OCI-LY3 (cell line): ENCODE data around the gene ARHGEF28.

Experiments used
- H2AFZ ChIP-seq: fragments of 200-600, 300-600 bp; shearing (Covaris generic); 2 replicates; pipeline ENCODE4 v1.6.0; 2014; ENCODE audit warnings: antibody characterized with exemption, low read depth, low read length
- H3K27ac ChIP-seq: fragments of 200-600, 300-600 bp; sonication (generic); 2 replicates; pipeline ENCODE4 v1.5.1; 2014; ENCODE audit warnings: mild to moderate bottlenecking, low read length, moderate library complexity, mixed read lengths
- H3K27me3 ChIP-seq: fragments of 200-600, 300-600 bp; sonication (generic); 2 replicates; pipeline ENCODE4 v1.6.1; 2014; ENCODE audit warnings: low read depth, low read length, mixed read lengths
- H3K36me3 ChIP-seq: fragments of 200-600, 300-600 bp; sonication (generic); replicated peaks from 2 replicates; pipeline ENCODE3; 2014; ENCODE audit warnings: low read depth, low read length, mixed read lengths
- H3K4me1 ChIP-seq: fragments of 300-600, 200-600 bp; sonication (generic); 2 replicates; pipeline ENCODE4 v1.6.1; 2014; ENCODE audit warnings: low read length, mixed read lengths
- H3K4me2 ChIP-seq: fragments of 200-600, 300-600 bp; sonication (generic); 2 replicates; pipeline ENCODE4 v1.6.1; 2014; ENCODE audit warnings: low read length, mixed read lengths
- H3K4me3 ChIP-seq: fragments of 300-600, 200-600 bp; sonication (generic); 2 replicates; pipeline ENCODE4 v1.5.1; 2014; ENCODE audit warnings: antibody characterized with exemption, mild to moderate bottlenecking, low read length, moderate library complexity
- H3K79me2 ChIP-seq: fragments of 300-600, 200-600 bp; shearing (Covaris generic); 2 replicates; pipeline ENCODE4 v1.6.1; 2014; ENCODE audit warnings: mild to moderate bottlenecking, low read length, mixed read lengths
- H3K9ac ChIP-seq: fragments of 300-600, 200-600 bp; shearing (Covaris generic); 2 replicates; pipeline ENCODE4 v1.6.0; 2014; ENCODE audit warnings: mild to moderate bottlenecking, low read length, moderate library complexity
- H3K9me3 ChIP-seq: fragments of 200-600, 300-600 bp; shearing (Covaris generic); 2 replicates; pipeline ENCODE4 v1.6.1; 2014; ENCODE audit warnings: low read length, mixed read lengths; ENCODE audit not compliant: insufficient read depth
- H4K20me1 ChIP-seq: fragments of 200-600, 300-600 bp; sonication (generic); 2 replicates; pipeline ENCODE4 v1.6.1; 2016; ENCODE audit warnings: low read length, mixed read lengths; ENCODE audit not compliant: insufficient read depth
- EZH2phosphoT487 ChIP-seq: fragments of 200-600 bp; shearing (Covaris generic); IDR thresholded peaks from 2 replicates; pipeline ENCODE4 v1.6.1; 2018; ENCODE audit warnings: antibody characterized with exemption, mixed run types, low read depth
- TF ChIP-seq, protein P1 (sequence below): fragments of 200-600, 300-600 bp; sonication (generic); IDR thresholded peaks from 2 replicates; pipeline ENCODE4 v1.5.1; 2014; ENCODE audit warnings: antibody characterized with exemption, low read length, low read depth

The ARHGEF28 gene

DNA sequence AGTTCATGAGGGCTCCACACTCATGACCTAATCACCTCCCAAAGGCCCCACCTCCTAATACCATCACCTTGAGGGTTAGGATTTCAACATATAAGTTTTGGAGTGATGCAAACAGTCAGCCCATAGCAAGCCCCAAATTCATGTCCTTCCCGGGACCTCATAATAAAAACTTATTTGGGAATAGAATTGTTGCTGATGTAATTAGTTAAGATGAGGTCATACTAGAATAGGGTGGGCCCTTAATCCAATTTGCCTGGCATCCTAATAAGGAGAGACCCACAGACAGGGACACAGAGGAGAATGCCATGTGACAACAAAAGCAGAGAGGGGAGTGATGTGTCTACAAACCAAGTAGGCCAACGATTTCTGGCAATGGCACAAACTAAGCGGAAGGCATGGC lies 347.1 kb downstream of the ARHGEF28 start:
- H3K79me2 ChIP-seq = no peaks in the 10 kb centered on the region
- H3K36me3 ChIP-seq = no peaks in the 10 kb centered on the region
- TF ChIP-seq, protein P1, sequence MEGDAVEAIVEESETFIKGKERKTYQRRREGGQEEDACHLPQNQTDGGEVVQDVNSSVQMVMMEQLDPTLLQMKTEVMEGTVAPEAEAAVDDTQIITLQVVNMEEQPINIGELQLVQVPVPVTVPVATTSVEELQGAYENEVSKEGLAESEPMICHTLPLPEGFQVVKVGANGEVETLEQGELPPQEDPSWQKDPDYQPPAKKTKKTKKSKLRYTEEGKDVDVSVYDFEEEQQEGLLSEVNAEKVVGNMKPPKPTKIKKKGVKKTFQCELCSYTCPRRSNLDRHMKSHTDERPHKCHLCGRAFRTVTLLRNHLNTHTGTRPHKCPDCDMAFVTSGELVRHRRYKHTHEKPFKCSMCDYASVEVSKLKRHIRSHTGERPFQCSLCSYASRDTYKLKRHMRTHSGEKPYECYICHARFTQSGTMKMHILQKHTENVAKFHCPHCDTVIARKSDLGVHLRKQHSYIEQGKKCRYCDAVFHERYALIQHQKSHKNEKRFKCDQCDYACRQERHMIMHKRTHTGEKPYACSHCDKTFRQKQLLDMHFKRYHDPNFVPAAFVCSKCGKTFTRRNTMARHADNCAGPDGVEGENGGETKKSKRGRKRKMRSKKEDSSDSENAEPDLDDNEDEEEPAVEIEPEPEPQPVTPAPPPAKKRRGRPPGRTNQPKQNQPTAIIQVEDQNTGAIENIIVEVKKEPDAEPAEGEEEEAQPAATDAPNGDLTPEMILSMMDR = no peak
- no peak for TF ChIP-seq EZH2phosphoT487
- no peak overlapping the region for H2AFZ ChIP-seq
- H3K27me3 ChIP-seq = no peaks in the 10 kb centered on the region
- no peak overlapping the region for H3K4me3 ChIP-seq
- no peaks in the 10 kb centered on the region for H3K9me3 ChIP-seq
- no peaks in the 10 kb centered on the region for H3K4me1 ChIP-seq
- no peak overlapping the region for H3K27ac ChIP-seq
- no peak overlapping the region for H3K9ac ChIP-seq
- H3K4me2 ChIP-seq = no peak overlapping the region
- H4K20me1 ChIP-seq = no peaks in the 10 kb centered on the region

DNA sequence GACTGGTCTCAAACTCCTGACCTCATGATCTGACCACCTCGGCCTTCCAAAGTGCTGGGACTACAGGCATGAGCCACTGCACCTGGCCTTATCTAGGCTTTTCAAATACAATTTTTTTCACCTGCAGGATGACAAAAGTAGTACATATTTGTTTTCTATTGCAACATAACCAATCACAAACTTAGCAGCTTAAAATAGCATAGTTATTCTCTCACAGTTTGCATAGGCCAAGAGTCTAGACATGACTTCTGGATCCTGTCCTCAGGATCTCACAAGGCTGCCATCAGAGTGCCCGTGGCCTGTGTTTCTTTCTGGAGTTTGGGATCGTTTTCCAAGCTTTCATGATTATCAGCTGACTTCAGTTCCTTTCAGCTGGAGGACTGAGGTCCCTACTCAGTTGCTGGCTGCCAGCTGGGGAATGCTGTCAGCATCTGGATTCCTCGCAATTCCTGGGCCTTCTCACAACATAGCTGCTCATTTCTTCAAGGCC lies 348.9 kb downstream of the ARHGEF28 start:
- Histone ChIP-seq H3K9me3 (no peaks in the 10 kb centered on the region), H3K27ac (no peak overlapping the region), H2AFZ (no peak overlapping the region), H3K36me3 (no peaks in the 10 kb centered on the region), H3K4me1 (no peaks in the 10 kb centered on the region), H4K20me1 (no peaks in the 10 kb centered on the region), H3K79me2 (no peaks in the 10 kb centered on the region), H3K4me2 (no peak overlapping the region), H3K9ac (no peak overlapping the region), H3K27me3 (no peaks in the 10 kb centered on the region), H3K4me3 (no peak overlapping the region)
- TF ChIP-seq, protein P1 = no peak
- no peak for TF ChIP-seq EZH2phosphoT487

DNA sequence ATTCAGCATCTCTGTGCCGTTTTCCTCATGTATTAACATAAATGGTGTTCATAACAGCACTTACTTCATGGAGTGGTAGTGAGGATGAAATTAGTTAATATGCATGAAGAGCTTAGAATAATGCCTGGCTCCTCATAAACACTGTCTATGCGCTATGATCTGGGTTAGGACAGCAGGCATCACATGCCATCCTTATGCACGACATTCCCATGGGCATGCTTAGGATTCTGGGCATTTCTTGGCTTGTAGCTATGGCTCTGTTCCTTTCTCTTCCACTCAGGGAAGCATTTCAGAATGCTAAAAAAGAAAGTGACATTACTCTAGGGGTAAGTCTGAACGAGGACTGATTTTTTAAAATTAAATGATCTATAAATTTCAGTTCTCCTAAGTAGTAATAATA lies 349.8 kb downstream of the ARHGEF28 start:
- Histone ChIP-seq H3K4me3 (no peak overlapping the region), H2AFZ (no peak overlapping the region), H3K27me3 (no peaks in the 10 kb centered on the region), H3K9me3 (no peaks in the 10 kb centered on the region), H3K9ac (no peak overlapping the region), H3K36me3 (no peaks in the 10 kb centered on the region), H3K27ac (no peak overlapping the region), H4K20me1 (no peaks in the 10 kb centered on the region), H3K4me1 (no peaks in the 10 kb centered on the region), H3K79me2 (no peaks in the 10 kb centered on the region), H3K4me2 (no peak overlapping the region)
- TF ChIP-seq, protein P1 = no peak
- no peak for TF ChIP-seq EZH2phosphoT487

DNA sequence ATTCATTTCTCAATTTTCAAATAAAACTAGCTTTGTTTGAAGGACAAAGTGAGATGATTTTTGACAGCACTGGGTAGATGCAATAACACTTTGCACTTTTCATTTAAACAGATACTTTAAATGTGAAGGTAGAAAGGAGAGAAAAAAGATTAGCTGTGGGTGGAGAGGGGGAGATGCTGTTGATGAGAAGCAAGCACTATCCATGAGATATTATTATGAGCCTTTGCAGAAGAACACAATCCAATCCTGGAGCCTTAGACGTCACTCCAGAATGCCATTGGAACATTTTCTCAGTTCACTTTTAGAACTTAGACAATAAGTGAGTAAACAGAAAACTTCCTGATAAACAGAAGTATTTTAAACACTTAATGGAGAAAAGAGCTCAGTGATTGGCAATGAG lies 351.1 kb downstream of the ARHGEF28 start:
- Histone ChIP-seq H3K79me2 (no peaks in the 10 kb centered on the region), H3K9ac (no peak overlapping the region)

More for the DNA sequence above, 351.1 kb downstream of the ARHGEF28 start:
- H3K4me2 ChIP-seq = no peak overlapping the region
- no peaks in the 10 kb centered on the region for H4K20me1 ChIP-seq
- no peak overlapping the region for H3K27ac ChIP-seq
- no peaks in the 10 kb centered on the region for H3K36me3 ChIP-seq
- H3K9me3 ChIP-seq = no peaks in the 10 kb centered on the region
- H3K4me3 ChIP-seq = no peak overlapping the region
- no peaks in the 10 kb centered on the region for H3K4me1 ChIP-seq
- TF ChIP-seq EZH2phosphoT487 = no peak
- TF ChIP-seq, protein P1 = no peak
- H2AFZ ChIP-seq = no peak overlapping the region
- H3K27me3 ChIP-seq = 0 out of 2 replicates have a peak, but pooled peaks cover 4% of the 10 kb centered on the region
